Lower leg skin (tissue), 3 donors: ENCODE measurements around the gene SAT2.

ENCODE experiments used
- POLR2A ChIP-seq, 2 donors: fragments of 450-650 bp; IDR thresholded peaks; one replicate each; pipeline ENCODE4 v1.6.1; 2016 to 2017; ENCODE audit warnings: antibody characterized with exemption in 2 of 2, mild to moderate bottlenecking in 1 of 2, moderate library complexity in 1 of 2
- TF ChIP-seq, protein P1 (sequence below), 3 donors: fragments of 450-650 bp; IDR thresholded peaks; one replicate each; pipeline ENCODE4 v1.5.1; 2016; ENCODE audit warnings: antibody characterized with exemption in 3 of 3, mild to moderate bottlenecking in 3 of 3, moderate library complexity in 2 of 3

DNA sequence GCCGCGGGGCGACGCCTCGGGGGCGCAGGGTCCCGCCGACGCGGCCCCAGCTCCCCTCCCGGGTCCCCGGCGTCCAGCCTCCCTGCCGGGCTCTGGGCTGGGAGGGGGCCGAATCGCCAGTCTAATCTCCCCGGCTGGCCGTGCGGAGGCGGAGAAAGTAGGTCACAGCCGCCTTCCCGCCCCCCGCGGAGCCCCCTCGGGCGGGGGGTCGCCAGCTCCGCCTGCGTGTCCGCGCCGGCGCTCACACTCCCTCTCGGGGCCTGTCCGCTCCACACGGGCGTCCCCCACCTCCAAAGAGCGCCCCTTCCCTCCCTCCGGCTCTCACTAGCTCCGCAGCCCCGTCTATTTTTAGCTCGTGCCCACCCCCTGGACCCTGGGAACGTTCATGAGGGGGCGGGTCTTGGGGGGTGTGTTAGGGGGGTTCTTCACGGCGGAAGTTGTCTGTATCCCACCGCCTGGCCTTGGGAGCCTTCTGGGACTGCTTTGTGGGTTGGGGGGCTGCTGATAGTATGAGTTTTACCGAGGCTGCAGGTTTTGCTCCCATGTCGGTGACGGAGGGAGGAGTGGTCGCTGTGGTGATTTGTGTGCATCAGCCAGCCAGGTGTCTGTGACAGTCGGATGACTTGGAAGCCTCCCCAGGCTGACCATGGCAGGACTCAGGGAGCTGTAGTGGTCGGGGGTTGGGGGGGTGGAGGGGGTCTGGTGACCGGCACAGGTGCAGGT is 24.2 kb upstream of the SAT2 start:
- TF ChIP-seq, protein P1, sequence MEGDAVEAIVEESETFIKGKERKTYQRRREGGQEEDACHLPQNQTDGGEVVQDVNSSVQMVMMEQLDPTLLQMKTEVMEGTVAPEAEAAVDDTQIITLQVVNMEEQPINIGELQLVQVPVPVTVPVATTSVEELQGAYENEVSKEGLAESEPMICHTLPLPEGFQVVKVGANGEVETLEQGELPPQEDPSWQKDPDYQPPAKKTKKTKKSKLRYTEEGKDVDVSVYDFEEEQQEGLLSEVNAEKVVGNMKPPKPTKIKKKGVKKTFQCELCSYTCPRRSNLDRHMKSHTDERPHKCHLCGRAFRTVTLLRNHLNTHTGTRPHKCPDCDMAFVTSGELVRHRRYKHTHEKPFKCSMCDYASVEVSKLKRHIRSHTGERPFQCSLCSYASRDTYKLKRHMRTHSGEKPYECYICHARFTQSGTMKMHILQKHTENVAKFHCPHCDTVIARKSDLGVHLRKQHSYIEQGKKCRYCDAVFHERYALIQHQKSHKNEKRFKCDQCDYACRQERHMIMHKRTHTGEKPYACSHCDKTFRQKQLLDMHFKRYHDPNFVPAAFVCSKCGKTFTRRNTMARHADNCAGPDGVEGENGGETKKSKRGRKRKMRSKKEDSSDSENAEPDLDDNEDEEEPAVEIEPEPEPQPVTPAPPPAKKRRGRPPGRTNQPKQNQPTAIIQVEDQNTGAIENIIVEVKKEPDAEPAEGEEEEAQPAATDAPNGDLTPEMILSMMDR (IDR thresholded peaks at IDR 0.05) = no peak
- no peak for TF ChIP-seq POLR2A (IDR thresholded peaks at IDR 0.05)
